GM19035 (cell line): ENCODE measurements around the gene FCSK.
"Not testable (repeated sequence)": the region's sequence is repeated elsewhere in the genome, so short reads cannot be mapped to it uniquely, and the experiment has no call there.

ENCODE experiments used
- ATAC-seq: cut with Tn5 transposase; IDR thresholded peaks from one replicate; pipeline ENCODE4 v1.9.1; 2021; ENCODE audit not compliant: unreplicated experiment

The FCSK gene

GRCh38 chr16:70454222-70455034 lies at the start of gene FCSK:
TSS of gene FCSK (plus strand) at chr16:70454595. CDS start at chr16:70463191, 8,596 bp downstream.
- peak; percentile 90 for ATAC-seq

GRCh38 chr16:70406104-70406503 lies 48.3 kb upstream of the FCSK start:
- not testable (repeated sequence) for ATAC-seq

GRCh38 chr16:70407811-70408274 lies 46.6 kb upstream of the FCSK start:
- ATAC-seq = no peak

- no peak for ATAC-seq
These were observed 43.7 kb upstream of the FCSK start for GRCh38 chr16:70410734-70411133.

- ATAC-seq = no peak
These were observed 42.0 kb upstream of the FCSK start for GRCh38 chr16:70412385-70412784.

- ATAC-seq = not testable (repeated sequence)
These were observed 40.8 kb upstream of the FCSK start for GRCh38 chr16:70413572-70413971.

GRCh38 chr16:70416748-70417616 lies 37.4 kb upstream of the FCSK start:
- peak; percentile 87 for ATAC-seq

GRCh38 chr16:70417661-70418060 lies 36.7 kb upstream of the FCSK start:
- ATAC-seq = no peak

GRCh38 chr16:70418274-70418992 lies 36.0 kb upstream of the FCSK start:
- ATAC-seq = no peak

- ATAC-seq = no peak
These were observed 35.4 kb upstream of the FCSK start for GRCh38 chr16:70418993-70419318.

- no peak for ATAC-seq
These were observed 34.7 kb upstream of the FCSK start for GRCh38 chr16:70419384-70420327.

GRCh38 chr16:70421014-70421413 lies 33.4 kb upstream of the FCSK start:
- ATAC-seq = no peak

GRCh38 chr16:70421473-70422311 lies 32.7 kb upstream of the FCSK start:
- ATAC-seq = no peak

GRCh38 chr16:70422543-70422942 lies 31.9 kb upstream of the FCSK start:
- no peak for ATAC-seq

GRCh38 chr16:70427786-70428177 lies 26.6 kb upstream of the FCSK start:
- ATAC-seq = no peak

GRCh38 chr16:70428178-70428998 lies 26.0 kb upstream of the FCSK start:
- ATAC-seq = peak; percentile 34

- ATAC-seq = no peak
These were observed 24.3 kb upstream of the FCSK start for GRCh38 chr16:70429888-70430666.
